Measurements from ENCODE around the gene ADPGK. TPM values are rescaled to one million over a fixed set of nuclear protein-coding genes. Genes with fewer than 3 reads are reported as not detected.

ADPGK gene
- total and polyA plus RNA-seq, 8 donors: 54.8 to 89.6 (median 75.0) TPM

DNA sequence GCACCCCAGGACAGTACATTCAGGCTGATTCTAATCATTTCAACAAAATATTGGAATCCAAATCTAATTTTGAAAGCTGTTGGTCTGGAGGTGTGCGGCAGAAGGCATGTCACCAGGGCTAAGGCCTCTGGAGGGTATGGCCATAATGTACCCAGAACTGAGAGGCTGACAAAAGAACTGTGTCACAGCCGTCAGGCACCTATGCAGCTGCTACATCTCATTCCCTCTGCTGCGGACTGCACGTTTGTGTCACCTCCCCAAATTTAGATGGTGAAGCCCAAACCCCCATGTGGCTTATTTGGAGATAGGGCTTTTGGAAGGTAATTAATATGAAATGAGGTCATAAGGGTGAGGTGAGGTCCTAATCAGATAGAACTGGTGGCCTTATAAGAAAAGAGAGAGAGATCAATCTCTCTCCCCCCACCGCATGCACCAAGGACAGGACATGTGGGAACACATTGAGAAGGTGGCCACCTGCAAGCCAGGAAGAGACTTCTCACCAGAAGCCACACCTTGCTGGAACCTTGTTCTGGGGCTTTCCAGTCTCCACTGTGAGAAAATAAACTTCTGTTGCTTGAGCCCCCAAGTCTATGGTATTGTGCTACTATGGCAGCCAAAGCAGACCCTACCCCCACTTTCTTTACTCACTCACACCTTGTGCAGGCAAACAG lies 22.8 kb downstream of the ADPGK start:
- no peaks in the 10 kb centered on the region for H3K27me3 ChIP-seq
- H3K9me3 ChIP-seq: no peaks in the 10 kb centered on the region
- H3K27ac ChIP-seq: no peak overlapping the region
- peaks cover 0 to 95% of the 10 kb centered on the region in 2 donors for H3K36me3 ChIP-seq
- peaks cover 0 to 4% of the 10 kb centered on the region in 2 donors for H3K4me1 ChIP-seq
- DNase-seq (no peak), ATAC-seq (no peak)
- TF ChIP-seq, protein P1, sequence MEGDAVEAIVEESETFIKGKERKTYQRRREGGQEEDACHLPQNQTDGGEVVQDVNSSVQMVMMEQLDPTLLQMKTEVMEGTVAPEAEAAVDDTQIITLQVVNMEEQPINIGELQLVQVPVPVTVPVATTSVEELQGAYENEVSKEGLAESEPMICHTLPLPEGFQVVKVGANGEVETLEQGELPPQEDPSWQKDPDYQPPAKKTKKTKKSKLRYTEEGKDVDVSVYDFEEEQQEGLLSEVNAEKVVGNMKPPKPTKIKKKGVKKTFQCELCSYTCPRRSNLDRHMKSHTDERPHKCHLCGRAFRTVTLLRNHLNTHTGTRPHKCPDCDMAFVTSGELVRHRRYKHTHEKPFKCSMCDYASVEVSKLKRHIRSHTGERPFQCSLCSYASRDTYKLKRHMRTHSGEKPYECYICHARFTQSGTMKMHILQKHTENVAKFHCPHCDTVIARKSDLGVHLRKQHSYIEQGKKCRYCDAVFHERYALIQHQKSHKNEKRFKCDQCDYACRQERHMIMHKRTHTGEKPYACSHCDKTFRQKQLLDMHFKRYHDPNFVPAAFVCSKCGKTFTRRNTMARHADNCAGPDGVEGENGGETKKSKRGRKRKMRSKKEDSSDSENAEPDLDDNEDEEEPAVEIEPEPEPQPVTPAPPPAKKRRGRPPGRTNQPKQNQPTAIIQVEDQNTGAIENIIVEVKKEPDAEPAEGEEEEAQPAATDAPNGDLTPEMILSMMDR (IDR thresholded peaks at IDR 0.05): no peak
- intact Hi-C loops (cut with DNase I): no loop called here
- H3K4me3 ChIP-seq: no peak overlapping the region

DNA sequence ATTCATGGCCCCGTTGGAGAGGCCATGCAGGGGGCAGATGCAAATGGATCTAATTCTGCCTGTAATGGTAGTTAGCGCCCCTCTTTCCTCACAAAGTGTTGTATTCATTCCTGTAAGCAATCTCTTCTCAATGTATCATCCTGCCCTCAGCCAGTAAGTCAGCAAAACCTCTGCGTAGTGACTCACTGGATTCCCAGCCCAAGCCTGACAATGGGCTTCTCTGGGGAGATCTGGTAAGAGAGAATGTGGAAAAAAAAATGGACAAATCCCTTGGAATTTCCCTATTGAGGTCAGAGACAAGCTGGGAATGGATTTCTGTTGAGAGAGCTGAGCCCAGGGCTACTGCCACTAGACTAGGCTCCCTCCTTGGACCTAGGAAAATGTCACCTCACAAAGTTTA lies 25.4 kb downstream of the ADPGK start:
- H3K9me3 ChIP-seq: no peaks in the 10 kb centered on the region
- DNase-seq (no peak), ATAC-seq (peak; percentile 54)
- H3K4me3 ChIP-seq: no peak overlapping the region
- intact Hi-C loops (cut with DNase I): no loop called here
- TF ChIP-seq, protein P1 (IDR thresholded peaks at IDR 0.05): no peak
- H3K27ac ChIP-seq: no peak overlapping the region
- no peaks in the 10 kb centered on the region for H3K27me3 ChIP-seq
- peaks cover 0 to 98% of the 10 kb centered on the region in 2 donors for H3K36me3 ChIP-seq
- H3K4me1 ChIP-seq: peaks cover 4 to 8% of the 10 kb centered on the region in 2 donors

DNA sequence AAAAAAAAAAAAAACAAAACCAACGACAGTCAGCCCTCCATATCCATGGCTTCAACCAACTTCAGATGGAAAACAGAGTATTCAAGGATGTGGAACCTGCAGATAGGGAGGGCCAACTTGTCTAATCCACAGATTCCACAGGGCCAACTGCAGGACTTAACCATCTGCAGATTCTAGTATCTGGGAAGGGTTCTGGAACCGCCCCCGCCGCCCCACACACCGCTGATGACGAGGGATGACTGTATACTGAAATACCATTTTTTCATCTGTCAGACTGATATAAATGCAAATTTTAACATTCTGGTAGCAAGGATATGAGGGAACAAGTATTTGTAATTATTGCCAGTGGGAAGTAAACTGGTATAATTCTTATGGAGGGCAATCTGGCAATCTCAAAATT lies 29.5 kb downstream of the ADPGK start:
- TF ChIP-seq, protein P1 (IDR thresholded peaks at IDR 0.05): no peak
- H3K4me3 ChIP-seq: no peak overlapping the region
- peaks cover 0 to 97% of the 10 kb centered on the region in 2 donors for H3K36me3 ChIP-seq
- no peak for ATAC-seq
- H3K27me3 ChIP-seq: no peaks in the 10 kb centered on the region
- intact Hi-C loops (cut with DNase I): no loop called here
- H3K4me1 ChIP-seq: peaks cover 4 to 25% of the 10 kb centered on the region in 2 donors
- H3K27ac ChIP-seq: no peak overlapping the region
- H3K9me3 ChIP-seq: no peaks in the 10 kb centered on the region
- no peak for DNase-seq

DNA sequence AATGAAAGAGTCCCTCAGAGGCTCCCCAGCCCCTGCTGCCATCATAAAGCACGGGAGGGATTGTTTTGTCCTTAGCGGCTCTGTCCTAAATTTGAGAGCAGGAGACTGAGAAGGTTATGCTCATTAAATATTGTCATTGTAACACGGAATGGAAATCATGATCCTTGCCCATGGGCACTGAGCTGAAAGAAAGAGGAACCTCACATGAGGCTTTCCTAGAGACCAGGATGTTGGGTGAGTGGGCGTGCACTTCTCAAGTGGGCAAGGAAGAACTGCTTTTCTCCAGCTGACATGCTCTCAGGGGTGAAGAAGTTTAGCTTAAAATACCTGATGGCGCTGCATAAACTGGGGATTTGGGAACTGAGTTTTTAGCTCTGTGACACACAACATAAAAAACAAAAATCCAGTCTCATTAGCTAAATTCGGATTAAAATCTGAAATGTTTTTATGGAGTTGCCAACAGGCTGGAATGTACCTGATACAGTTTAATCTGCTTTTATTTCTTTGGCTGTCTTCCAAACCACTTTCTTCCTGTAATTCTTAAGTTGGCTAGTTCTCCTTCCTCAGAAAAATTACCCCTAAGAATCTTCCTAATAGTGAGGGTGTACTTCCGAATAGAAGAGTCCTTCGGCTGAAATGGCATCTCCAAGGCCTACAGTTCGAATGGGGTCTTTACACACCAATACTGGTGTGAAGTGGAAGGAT lies 31.7 kb downstream of the ADPGK start:
- H3K36me3 ChIP-seq: peaks cover 0 to 85% of the 10 kb centered on the region in 2 donors
- no peaks in the 10 kb centered on the region for H3K9me3 ChIP-seq
- TF ChIP-seq, protein P1 (IDR thresholded peaks at IDR 0.05): no peak
- H3K4me1 ChIP-seq: peaks cover 0 to 25% of the 10 kb centered on the region in 2 donors
- no peaks in the 10 kb centered on the region for H3K27me3 ChIP-seq
- DNase-seq (peak in 2 of 4 donors; percentile 1 to 53), ATAC-seq (peak; percentile 62)
- intact Hi-C loops (cut with DNase I): no loop called here
- no peak overlapping the region for H3K4me3 ChIP-seq
- peak overlapping the region in 1 of 2 donors; percentile 49 for H3K27ac ChIP-seq

DNA sequence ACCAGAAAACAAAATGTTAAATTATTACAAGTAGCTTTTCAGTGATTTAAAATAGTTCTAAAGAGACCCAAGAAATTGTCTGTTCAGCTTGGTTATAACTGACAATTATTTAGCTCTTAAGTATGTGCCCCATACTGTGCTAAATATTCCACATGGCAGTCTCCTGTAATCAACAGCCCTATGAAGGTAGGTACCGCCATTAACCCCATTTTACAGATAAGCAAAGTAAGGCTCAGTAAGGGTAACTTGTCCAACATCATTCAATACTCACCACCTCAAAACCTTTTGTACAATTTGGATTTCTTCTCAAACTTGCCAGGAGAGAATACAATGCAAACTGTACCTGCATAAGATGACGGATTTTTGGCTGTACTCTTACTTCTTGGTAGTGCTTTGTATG lies 33.9 kb downstream of the ADPGK start:
- intact Hi-C loops (cut with DNase I): no loop called here
- no peaks in the 10 kb centered on the region for H3K27me3 ChIP-seq
- no peaks in the 10 kb centered on the region for H3K9me3 ChIP-seq
- H3K36me3 ChIP-seq: peaks cover 0 to 65% of the 10 kb centered on the region in 2 donors
- DNase-seq (no peak), ATAC-seq (no peak)
- TF ChIP-seq, protein P1 (IDR thresholded peaks at IDR 0.05): no peak
- H3K4me3 ChIP-seq: no peak overlapping the region
- peaks cover 0 to 25% of the 10 kb centered on the region in 2 donors for H3K4me1 ChIP-seq
- H3K27ac ChIP-seq: no peak overlapping the region
